Glomerular visceral epithelial cell (primary cell): ENCODE results near the gene HSD17B4.
"Not testable (repeated sequence)": the region's sequence is repeated elsewhere in the genome, so short reads cannot be mapped to it uniquely, and the experiment has no call there.

Experiments
- DNase-seq: peaks from one replicate; pipeline ENCODE4 v3.0.0-alpha.2; 2016; ENCODE audit errors: extremely low spot score

HSD17B4 gene

DNA sequence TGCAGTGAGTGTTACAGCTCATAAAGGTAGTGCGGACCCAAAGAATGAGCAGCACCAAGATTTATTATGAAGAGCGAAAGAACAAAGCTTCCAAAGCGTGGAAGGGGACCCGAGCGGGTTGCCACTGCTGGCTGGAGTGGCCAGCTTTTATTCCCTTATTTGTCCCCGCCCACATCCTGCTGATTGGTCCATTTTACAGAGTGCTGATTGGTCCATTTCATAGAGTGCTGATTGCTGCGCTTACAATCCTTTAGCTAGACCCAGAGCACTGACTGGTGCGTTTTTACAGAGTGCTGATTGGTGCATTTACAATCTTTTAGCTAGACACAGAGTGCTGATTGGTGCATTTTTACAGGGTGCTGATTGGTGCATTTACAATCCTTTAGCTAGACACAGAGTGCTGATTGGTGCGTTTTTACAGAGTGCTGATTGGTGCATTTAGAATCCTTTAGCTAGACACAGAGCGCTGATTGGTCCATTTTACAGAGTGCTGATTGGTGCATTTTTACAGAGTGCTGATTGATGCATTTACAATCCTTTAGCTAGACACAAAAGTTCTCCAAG is 19.5 kb upstream of the HSD17B4 start:
- not testable (repeated sequence) for DNase-seq

DNA sequence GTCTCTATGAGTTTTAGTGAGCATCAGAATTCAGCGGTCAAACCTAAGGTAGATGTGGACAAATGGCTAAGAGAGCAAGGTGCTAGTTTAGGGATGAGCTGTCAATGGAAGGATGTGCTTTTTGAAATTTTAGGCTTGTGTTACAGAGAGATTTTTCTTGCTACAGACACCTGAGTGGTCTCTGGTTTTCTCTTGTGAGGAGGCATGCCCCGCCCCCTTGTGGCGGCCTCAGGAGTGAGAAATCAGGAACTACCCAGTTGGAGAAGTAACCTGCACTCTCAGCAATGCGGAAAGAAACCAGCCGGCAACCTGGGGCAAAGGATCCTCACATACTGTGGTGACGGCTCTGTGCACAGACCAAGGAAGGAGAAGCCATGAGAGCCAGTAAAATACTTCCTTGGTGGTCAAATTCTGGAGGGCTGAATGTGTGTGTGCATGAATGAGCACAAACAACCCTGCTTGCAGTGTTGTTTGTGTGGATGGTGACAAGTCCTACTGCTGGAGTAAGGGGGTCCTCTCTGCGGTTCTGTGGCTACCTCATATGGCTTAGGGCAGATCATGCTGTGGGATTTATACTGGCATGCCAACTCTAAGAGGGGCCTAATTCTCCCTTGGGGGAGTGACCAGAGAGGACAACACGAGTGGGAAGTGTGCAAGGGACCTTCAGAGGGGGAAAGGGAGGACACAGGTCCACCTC is 16.7 kb upstream of the HSD17B4 start:
- DNase-seq = peak; percentile 62

DNA sequence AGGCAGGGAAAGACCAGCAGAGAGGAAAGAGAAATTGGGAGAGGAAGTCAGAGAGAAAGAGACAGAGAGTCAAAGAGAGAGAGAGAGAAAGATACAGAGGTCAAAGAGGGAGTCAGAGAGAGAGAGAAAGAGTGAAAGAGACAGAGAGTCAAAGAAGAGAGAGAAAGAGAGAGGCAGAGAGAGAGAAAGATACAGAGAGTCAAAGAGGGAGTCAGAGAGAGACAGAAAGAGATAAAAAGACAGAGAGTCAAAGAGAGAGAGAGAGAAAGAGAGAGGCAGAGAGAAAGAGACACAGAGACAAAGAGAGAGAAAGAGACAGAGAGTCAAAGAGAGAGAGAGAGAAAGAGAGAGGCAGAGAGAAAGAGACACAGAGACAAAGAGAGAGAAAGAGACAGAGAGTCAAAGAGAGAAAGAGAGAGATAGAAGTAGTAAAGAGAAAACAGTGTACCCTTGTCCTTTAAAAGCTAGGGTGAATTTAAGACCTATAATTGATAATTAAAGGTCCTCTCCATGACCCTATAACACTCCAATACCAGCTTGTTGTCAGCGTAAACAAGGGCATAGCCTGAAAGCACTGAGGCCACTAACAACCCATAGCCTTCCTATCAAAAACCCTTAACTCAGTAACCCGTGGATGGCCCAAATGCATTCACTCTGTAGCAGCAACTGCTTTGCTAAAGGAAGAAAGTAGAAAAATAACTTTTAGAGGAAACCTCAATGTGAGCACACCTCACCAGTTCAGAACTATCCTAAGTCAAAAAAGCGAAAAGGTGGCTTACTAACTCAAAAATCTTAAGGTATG is 14.3 kb upstream of the HSD17B4 start:
- not testable (repeated sequence) for DNase-seq

DNA sequence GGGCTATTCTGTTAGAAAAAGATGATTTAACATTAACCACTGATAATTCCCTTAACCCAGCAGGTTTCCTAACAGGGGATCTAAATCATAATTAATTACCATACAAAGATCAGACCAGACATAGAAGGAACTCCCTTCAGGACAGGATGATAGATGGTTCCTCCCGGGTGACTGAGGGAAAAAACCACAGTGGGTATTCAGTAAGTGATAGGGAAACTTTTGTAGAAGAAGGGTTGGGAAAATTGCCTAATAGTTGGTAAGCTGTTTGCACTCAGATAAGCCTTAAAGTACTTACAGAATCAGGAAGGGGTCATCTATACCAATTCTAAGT is 13.7 kb upstream of the HSD17B4 start:
- DNase-seq = not testable (repeated sequence)

DNA sequence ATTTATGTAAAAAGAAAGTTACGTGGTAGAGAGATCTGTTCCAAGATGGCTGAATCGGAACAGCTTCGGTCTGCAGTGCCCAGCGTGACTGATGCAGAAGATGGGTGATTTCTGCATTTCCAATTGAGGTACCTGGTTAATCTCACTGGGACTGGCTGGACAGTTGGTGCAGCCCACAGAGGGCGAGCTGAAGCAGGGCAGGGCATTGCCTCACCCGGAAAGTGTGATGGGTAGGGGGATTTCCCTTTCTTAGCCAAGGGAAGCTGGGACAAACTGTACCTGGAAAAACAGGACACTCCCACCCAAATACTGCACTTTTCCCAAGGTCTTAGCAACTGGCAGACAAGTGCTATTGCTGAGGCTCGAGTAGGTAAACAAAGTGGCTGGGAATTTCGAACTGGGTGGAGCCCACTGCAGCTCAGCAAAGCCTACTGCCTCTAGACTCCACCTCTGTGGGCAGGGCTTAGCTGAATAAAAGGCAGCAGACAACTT is 13.1 kb upstream of the HSD17B4 start:
- no peak for DNase-seq

DNA sequence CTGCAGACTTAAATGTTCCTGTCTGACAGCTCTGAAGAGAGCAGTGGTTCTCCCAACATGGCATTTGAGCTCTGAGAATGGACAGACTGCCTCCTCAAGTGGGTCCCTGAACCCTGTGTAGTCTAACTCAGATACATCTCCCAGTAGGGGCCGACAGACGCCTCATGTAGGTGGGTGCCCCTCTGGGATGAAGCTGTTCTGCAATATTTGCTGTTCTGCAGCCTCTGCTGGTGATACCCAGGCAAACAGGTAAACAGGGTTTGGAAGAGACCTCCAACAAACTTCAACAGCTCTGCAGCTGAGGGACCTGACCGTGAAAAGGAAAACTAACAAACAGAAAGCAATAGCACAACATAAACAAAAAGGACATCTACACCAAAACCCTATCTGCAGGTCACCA is 12.7 kb upstream of the HSD17B4 start:
- not testable (repeated sequence) for DNase-seq

DNA sequence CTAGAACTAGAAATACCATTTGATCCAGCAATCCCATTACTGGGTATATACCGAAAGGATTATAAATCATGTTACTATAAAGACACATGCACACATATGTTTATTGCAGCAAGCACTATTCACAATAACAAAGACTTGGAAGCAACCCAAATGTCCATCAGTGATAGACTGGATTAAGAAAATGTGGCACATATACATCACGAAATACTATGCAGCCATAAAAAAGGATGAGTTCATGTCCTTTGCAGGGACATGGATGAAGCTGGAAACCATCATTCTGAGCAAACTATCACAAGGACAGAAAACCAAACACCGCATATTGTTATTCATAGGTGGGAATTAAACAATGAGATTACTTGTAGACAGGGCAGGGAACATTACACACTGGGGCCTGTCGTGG is 7.7 kb upstream of the HSD17B4 start:
- not testable (repeated sequence) for DNase-seq

DNA sequence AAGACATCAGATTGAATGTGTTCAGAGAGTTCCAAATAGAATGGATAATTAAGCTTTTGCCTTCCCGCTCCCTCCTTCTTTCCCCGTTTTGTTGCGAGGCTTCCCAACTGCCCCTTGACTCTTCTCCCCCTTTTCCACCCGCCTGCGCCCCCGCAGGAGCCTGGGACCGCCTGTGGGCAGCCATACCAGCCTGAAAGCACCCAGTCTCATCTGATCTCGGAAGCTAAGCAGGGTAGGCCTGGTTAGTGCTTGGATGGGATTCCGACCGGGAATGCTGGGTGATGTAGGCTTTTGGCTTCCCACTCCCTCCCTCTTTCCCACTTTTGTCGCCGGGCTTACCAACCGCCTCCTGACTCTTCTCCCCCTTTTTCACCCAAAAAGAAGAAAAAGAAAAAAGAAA is 6.8 kb upstream of the HSD17B4 start:
- DNase-seq = no peak

DNA sequence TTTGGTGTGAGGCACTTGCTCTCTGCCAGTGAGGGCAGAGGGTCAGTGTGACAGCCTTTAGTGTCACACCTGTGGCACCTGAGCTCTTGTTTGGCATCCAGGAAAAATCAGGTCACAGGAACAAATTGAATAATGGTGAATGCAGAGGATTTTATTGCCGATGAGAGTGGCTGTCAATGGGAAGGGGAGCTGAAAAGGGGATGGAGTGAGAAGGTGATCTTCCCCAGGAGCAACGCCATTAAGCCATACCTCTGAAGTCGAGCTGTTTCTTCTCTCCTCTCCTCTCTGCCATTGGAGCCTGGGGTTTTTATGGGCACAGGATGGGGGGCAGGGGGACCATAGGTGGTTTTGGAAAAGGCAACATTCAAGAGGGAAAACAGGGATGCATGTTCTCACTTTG is 2.4 kb upstream of the HSD17B4 start:
- DNase-seq = no peak

DNA sequence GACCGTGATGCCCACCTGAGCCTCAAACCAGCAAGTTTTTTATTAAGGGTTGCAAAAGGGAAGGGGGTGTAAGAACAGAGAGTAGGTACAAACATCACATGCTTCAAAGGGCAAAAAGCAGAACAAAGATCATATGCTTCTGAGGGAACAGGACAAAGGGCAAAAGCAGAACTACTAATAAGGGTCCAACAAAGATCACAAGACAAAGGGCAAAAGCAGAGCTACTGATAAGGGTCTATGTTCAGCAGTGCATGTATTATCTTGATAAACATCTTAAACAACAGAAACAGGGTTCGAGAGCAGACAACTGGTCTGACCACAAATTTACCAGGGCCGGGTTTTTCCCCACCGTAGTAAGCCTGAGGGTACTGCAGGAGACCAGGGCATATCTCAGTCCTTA is 1.7 kb upstream of the HSD17B4 start:
- not testable (repeated sequence) for DNase-seq

DNA sequence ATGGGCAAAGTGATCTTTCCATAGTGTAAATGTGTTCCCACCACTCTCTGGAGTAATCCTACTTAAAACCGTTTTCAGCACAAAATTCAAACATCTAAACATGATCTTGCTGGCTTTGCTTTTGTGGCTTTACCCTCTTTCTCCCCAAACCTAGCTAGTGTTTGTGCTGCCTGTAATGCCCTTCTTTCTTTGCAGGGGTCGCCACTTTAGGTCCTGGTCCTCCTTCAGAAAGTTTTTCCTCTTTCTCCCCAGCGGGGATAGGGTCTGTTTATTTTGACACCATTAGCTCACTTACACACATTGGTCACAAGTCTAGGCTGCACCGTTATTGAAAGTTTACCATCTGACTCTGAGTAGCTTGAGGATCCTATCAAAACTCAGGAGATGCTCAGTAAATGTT is 736 bp upstream of the HSD17B4 start:
- DNase-seq = no peak

DNA sequence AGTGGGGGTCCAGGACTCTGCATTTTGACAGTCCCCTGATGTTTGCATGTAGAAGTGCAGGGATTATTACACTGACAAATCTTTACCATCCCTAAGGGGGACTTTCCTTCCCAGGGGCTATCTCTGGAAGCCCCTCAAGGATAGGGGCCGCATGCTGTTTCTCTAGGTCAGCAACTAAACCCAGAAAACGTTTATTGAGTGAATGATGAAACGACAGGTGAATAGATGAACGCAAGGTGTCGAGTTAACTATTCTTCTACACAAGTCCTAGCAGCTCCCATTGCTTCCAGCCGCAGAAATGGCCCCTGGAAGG is 281 bp upstream of the HSD17B4 start:
- no peak for DNase-seq

DNA sequence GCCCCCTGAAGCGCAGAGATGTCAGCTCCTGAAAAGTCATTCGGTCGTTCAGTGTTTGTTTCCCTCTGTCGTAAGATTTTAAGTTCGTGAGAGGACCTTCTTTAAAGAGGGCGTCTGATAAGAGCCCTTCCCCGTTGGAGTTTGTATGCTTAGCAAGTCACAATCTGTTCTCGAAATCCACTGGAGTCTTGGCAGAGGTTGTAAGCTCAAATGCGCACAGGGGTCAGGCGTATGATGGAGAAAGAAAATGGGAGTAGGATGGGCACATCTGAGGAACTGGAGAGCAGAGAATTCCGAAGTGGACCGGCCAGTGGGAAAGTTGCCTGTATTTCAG is 710 bp downstream of the HSD17B4 start:
- DNase-seq = peak; percentile 19

DNA sequence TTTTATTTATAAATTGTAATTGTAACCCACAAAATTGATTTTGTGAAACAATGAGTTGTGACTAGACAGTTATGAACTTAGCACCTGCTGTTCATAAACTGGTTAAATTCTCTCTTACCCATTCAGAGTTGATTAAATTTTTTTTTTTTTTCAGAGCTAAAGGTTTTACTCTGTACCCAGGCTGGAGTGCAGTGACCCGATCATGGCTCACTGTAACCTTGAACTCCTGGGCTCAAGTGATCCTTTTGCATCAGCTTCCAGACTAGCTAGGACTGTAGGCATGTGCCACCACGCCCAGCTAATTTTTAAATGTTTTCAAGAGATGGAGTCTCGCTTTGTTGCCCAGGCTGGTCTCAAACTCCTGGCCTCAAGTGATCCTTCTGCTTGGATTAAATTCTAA is 1.9 kb downstream of the HSD17B4 start:
- DNase-seq = no peak

DNA sequence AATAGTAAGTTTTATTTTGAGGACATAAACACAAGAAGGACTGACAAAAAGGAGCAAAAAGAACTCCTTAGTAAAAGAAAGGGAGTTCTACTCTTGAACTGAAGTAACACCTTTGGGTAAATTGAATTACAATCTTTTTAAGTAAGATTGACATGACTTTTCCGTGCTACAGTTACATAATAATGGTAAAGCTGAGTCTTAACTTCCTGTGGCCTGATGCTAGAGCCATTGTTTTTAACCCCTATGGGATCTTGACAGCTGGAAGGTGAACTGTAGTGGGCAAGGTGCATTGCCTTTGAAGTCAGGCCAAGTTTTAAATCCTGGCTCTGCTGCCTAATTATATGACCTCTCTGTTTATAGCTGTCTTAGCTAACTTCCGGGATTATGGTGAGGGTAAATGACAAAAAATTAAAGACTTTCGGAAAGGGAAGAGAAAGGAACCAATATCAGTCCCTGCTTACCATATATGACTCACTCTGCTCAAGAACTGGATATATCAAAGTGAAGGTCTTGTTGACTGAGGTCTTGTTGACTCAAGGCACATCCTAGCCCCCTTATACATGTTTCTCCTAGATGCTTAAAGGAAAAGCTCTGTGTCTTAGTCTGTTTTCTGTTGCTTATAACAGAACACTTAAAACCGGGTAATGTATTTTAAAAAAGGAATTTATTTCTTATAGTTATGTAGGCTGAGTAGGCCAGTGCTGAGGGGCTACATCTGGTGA is 6.8 kb downstream of the HSD17B4 start:
- DNase-seq = no peak

DNA sequence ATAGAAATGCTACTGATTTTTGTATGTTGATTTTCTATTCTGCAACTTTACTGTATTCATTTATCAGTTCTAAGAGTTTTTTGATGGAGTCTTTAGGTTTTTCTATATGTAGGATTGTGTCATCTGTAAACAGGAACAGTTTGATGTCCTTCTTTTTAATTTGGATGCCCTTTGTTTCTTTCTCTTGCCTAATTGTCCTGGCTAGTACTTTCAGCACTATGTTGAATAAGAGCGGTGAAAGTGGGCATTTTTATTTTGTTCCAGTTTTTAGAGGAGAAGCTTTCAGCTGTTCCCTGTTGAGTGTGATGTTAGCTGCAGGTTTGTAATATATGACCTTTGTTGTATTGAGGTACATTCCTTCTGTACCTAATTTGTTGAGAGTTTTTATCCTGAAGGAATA is 13.3 kb downstream of the HSD17B4 start:
- no peak for DNase-seq

DNA sequence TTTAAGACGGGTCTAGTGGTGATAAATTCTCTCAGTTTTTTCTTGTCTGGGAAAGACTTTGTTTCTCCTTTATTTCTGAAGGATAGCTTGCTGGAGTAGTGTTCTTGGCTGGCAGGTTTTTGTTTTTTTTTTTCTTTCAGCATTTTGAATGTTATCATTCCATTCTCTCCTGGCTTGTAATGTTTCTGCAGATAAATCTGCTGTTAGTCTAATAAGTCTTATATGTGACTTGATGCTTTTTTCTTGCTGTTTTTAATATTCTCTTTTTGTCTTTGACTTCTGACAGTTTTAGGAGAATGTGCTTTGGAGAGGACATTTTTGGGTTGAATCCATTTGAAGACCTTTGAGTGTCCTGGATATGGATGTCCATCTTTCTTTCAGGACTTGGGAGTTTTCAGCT is 16.0 kb downstream of the HSD17B4 start:
- DNase-seq = no peak

DNA sequence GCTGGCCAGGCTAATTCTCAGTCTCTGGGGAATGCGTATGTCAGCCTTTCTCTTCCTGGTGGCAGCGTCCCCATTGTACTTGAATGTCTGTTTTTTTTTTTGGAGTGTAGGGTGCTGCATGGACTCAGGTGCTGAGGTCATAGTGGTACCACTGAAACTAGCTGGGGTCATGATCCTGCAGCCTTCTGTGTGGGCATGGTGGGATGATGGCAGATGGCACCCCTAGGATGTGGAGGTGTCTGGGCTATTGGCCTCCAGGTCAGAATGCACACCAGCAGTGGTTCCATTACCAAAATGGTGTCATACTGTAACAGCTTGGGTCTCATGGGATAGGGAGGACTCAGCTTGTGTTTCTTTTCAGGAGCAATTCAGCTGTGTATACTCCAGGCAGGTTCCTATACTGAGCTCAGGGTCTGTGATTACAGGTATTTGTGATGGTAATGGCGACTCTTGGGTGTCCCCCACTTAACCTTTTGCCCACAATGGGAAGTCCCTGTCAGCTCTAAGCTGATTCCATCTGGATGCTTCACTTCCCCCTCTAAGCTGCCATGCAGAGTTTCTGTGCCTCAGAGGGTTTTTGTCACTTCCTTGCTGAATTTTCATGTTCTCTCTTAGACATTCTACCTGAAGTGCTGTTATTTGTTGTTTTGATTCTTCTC is 17.9 kb downstream of the HSD17B4 start:
- no peak for DNase-seq

DNA sequence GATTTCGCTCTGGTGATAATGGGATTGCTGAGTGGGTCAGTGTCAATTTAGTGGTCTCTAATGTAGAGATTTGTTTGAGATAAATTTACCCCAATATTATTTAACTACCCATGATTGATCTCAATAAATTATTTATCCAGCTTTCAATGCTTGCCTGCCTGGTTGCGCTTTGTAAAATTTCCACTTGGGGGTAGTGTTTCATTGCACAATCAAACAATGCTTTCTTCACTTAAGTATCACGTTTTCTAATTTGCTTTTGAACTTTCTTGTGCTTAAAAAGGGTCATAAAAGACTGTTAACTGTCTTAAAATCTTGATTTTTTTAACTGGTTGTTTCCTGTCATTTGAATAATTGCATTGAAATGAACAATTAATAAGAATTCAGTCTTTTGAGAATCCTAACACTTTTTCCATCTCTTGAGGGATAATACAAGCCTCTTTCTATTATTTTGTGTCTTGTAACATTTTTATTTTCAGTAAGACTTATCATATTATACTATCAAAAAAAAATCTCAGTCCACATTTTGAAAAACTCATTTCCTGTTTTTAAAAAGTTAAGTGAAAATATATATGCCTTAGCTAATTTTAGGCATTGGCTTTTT is 18.7 kb downstream of the HSD17B4 start:
- DNase-seq = peak; percentile 31

DNA sequence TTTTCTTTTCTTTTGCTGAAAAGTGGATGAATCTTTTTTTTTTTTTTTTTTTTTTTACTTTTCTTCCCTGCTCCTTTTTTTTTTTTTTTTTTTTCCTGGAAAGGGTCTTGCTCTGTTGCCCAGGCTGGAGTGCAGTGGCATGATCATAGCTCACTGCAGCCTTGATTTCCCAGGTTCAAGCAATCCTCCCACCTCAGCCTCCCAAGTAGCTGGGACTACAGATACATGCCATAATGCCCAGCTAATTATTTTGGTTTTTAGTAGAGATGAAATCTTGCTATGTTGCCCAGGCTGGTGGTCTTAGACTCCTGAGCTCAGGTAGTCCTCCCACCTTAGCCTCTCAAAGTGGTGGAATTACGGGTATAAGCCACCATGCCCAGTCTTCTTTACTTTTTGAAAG is 20.9 kb downstream of the HSD17B4 start:
- DNase-seq = no peak

DNA sequence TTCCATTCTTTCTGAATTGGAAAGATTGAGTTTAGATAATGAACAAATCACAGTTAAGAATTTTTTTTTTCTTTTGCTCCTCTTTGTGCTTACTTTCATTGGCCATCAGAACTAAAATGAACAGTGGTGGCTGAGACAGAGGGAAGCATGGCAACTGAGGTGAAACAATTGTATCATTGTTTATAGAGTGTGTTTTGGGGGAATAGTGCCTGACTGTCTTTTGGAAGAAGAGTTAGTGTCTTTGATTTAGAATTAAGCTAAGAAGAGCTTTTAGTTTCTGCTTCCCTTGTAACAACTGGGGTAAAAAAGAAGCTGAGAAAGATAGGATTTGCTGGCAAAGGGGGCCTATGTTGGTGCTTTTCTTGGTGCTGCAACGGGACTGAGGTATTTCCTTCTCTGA is 24.0 kb downstream of the HSD17B4 start:
- DNase-seq = no peak

DNA sequence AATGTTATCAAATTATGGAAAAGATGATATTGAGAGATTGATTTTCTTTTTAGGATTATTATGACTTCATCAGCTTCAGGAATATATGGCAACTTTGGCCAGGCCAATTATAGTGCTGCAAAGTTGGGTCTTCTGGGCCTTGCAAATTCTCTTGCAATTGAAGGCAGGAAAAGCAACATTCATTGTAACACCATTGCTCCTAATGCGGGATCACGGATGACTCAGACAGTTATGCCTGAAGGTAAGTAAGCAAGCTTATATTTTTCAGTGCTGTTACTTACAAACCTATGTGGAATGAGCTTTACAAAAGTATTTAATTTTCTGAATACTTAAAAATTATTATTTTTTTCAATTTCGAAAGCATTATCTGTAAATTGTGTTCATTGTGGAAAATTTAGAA is 26.5 kb downstream of the HSD17B4 start:
- DNase-seq = no peak
